WTC11 (cell line): ENCODE measurements around the gene COL5A1. TPM values are rescaled to one million over a fixed set of nuclear protein-coding genes. Genes with fewer than 3 reads are reported as not detected.

Source experiments
- ATAC-seq: fragments of 200-7000 bp; cut with Tn5 transposase; 2 replicates; pipeline ENCODE4 v1.10.0; 2021; ENCODE audit warnings: mild to moderate bottlenecking, moderate library complexity
- CTCF ChIA-PET: fragments of 300-600 bp; sonication (Branson Sonifier 250); formaldehyde crosslinking; loops from one replicate; lab custom pipeline; 2021; ENCODE audit warnings: antibody characterized with exemption; lab: Charles Lee
- POLR2A ChIA-PET: fragments of 350-600 bp; sonication (Branson Sonifier 250); formaldehyde crosslinking; loops from one replicate; lab custom pipeline; 2021; ENCODE audit warnings: antibody characterized with exemption; lab: Charles Lee
- DNase-seq: peaks from one replicate; pipeline ENCODE4 v3.0.0; 2021; ENCODE audit warnings: low spot score
- H3K27ac Mint-ChIP-seq: 2 replicates; pipeline ENCODE4 v1.8.0; 2021; ENCODE audit warnings: mixed read lengths
- H3K27me3 Mint-ChIP-seq: 2 replicates; pipeline ENCODE4 v1.8.0; 2021; ENCODE audit warnings: low read depth, mild to moderate bottlenecking, moderate library complexity, mixed read lengths
- H3K36me3 Mint-ChIP-seq: 2 replicates; pipeline ENCODE4 v1.8.0; 2021; ENCODE audit warnings: mixed read lengths
- H3K4me1 Mint-ChIP-seq: 2 replicates; pipeline ENCODE4 v1.8.0; 2022; ENCODE audit warnings: mixed read lengths
- H3K4me3 Mint-ChIP-seq: 2 replicates; pipeline ENCODE4 v1.8.0; 2021; ENCODE audit warnings: mild to moderate bottlenecking, moderate library complexity, mixed read lengths
- H3K9me3 Mint-ChIP-seq: 2 replicates; pipeline ENCODE4 v1.8.0; 2021; ENCODE audit warnings: mixed read lengths
- CBFB ChIP-seq: sonication (generic); formaldehyde crosslinking; IDR thresholded peaks from 2 replicates; pipeline ENCODE4 v1.8.1; 2022; ENCODE audit warnings: mild to moderate bottlenecking, low read depth, missing genetic modification reagents
- ELF4 ChIP-seq: sonication (generic); formaldehyde crosslinking; IDR thresholded peaks from 2 replicates; pipeline ENCODE4 v1.8.1; 2022; ENCODE audit warnings: low read depth, mild to moderate bottlenecking, moderate library complexity, missing genetic modification reagents
- ESRRA ChIP-seq: sonication (generic); formaldehyde crosslinking; IDR thresholded peaks from 2 replicates; pipeline ENCODE4 v1.8.1; 2022; ENCODE audit warnings: mild to moderate bottlenecking, missing genetic modification reagents, borderline replicate concordance
- ETV6 ChIP-seq: sonication (generic); formaldehyde crosslinking; IDR thresholded peaks from 2 replicates; pipeline ENCODE4 v1.8.1; 2022; ENCODE audit warnings: mild to moderate bottlenecking, missing genetic modification reagents
- IRF2 ChIP-seq: sonication (generic); formaldehyde crosslinking; IDR thresholded peaks from 2 replicates; pipeline ENCODE4 v1.8.0; 2022; ENCODE audit warnings: low read depth, missing genetic modification reagents, borderline replicate concordance
- MYBL2 ChIP-seq: sonication (generic); formaldehyde crosslinking; IDR thresholded peaks from 2 replicates; pipeline ENCODE4 v1.8.1; 2023; ENCODE audit warnings: mild to moderate bottlenecking, moderate library complexity, missing genetic modification reagents
- OVOL2 ChIP-seq: fragments of 250-450 bp; sonication (Bioruptor Pico); IDR thresholded peaks from 2 replicates; pipeline ENCODE4 v1.9.0; 2021; ENCODE audit warnings: mild to moderate bottlenecking, borderline replicate concordance
- PRRX2 ChIP-seq: fragments of 250-450 bp; sonication (Bioruptor Pico); IDR thresholded peaks from 2 replicates; pipeline ENCODE4 v1.8.0; 2021; ENCODE audit warnings: mild to moderate bottlenecking
- SMAD3 ChIP-seq: sonication (generic); formaldehyde crosslinking; IDR thresholded peaks from 2 replicates; pipeline ENCODE4 v1.8.0; 2022; ENCODE audit warnings: missing genetic modification reagents, mild to moderate bottlenecking, borderline replicate concordance
- SP1 ChIP-seq: sonication (generic); formaldehyde crosslinking; conservative IDR thresholded peaks from 2 replicates; pipeline ENCODE4 v1.8.1; 2022; ENCODE audit warnings: missing genetic modification reagents
- STAT6 ChIP-seq: sonication (generic); formaldehyde crosslinking; conservative IDR thresholded peaks from 2 replicates; pipeline ENCODE4 v1.8.1; 2023; ENCODE audit warnings: mild to moderate bottlenecking, low read depth, missing genetic modification reagents, moderate library complexity
- TEAD1 ChIP-seq: sonication (generic); formaldehyde crosslinking; IDR thresholded peaks from 2 replicates; pipeline ENCODE4 v1.8.0; 2022; ENCODE audit warnings: mild to moderate bottlenecking, missing genetic modification reagents
- ZBTB21 ChIP-seq: sonication (generic); formaldehyde crosslinking; IDR thresholded peaks from 2 replicates; pipeline ENCODE4 v1.8.1; 2023; ENCODE audit warnings: mild to moderate bottlenecking, missing genetic modification reagents, borderline replicate concordance
- ZNF219 ChIP-seq: sonication (generic); formaldehyde crosslinking; IDR thresholded peaks from 2 replicates; pipeline ENCODE4 v1.8.0; 2023; ENCODE audit warnings: missing genetic modification reagents, mild to moderate bottlenecking, borderline replicate concordance
- total RNA-seq: library from RNA; stranded (reverse); gene quantifications from 3 replicates; pipeline ENCODE4 v1.2.3, GENCODE V29; 2021
- TF ChIP-seq, protein P1 (sequence below): sonication (generic); formaldehyde crosslinking; IDR thresholded peaks from 2 replicates; pipeline ENCODE4 v1.8.1; 2022; ENCODE audit warnings: mild to moderate bottlenecking, missing genetic modification reagents, moderate library complexity, borderline replicate concordance
- TF ChIP-seq, protein P2 (sequence below): sonication (generic); formaldehyde crosslinking; IDR thresholded peaks from 2 replicates; pipeline ENCODE4 v1.8.1; 2022; ENCODE audit warnings: missing genetic modification reagents, borderline replicate concordance
- TF ChIP-seq, protein P3 (sequence below): sonication (generic); formaldehyde crosslinking; IDR thresholded peaks from 2 replicates; pipeline ENCODE4 v1.8.1; 2023; ENCODE audit warnings: mild to moderate bottlenecking, missing genetic modification reagents, borderline replicate concordance
- TF ChIP-seq, protein P4 (sequence below): sonication (generic); formaldehyde crosslinking; IDR thresholded peaks from 2 replicates; pipeline ENCODE4 v1.8.1; 2023; ENCODE audit warnings: mild to moderate bottlenecking, missing genetic modification reagents
- TF ChIP-seq, protein P5 (sequence below): fragments of 250-450 bp; sonication (Bioruptor Pico); IDR thresholded peaks from 2 replicates; pipeline ENCODE4 v1.8.0; 2021; ENCODE audit warnings: mild to moderate bottlenecking

The COL5A1 gene
- total RNA-seq, 1 experiment from 2014 or later, result 13.5 TPM

GRCh38 chr9:134877541-134877940 lies 235.9 kb downstream of the COL5A1 start (continued):
- TF ChIP-seq, protein P1, sequence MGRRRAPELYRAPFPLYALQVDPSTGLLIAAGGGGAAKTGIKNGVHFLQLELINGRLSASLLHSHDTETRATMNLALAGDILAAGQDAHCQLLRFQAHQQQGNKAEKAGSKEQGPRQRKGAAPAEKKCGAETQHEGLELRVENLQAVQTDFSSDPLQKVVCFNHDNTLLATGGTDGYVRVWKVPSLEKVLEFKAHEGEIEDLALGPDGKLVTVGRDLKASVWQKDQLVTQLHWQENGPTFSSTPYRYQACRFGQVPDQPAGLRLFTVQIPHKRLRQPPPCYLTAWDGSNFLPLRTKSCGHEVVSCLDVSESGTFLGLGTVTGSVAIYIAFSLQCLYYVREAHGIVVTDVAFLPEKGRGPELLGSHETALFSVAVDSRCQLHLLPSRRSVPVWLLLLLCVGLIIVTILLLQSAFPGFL (CRISPR knock-in tag), result no peak
- TF ChIP-seq ETV6 (CRISPR knock-in tag) (no peak), STAT6 (CRISPR knock-in tag) (no peak), ESRRA (CRISPR knock-in tag) (no peak), OVOL2 (CRISPR knock-in tag) (no peak), SP1 (CRISPR knock-in tag) (no peak)

DNA sequence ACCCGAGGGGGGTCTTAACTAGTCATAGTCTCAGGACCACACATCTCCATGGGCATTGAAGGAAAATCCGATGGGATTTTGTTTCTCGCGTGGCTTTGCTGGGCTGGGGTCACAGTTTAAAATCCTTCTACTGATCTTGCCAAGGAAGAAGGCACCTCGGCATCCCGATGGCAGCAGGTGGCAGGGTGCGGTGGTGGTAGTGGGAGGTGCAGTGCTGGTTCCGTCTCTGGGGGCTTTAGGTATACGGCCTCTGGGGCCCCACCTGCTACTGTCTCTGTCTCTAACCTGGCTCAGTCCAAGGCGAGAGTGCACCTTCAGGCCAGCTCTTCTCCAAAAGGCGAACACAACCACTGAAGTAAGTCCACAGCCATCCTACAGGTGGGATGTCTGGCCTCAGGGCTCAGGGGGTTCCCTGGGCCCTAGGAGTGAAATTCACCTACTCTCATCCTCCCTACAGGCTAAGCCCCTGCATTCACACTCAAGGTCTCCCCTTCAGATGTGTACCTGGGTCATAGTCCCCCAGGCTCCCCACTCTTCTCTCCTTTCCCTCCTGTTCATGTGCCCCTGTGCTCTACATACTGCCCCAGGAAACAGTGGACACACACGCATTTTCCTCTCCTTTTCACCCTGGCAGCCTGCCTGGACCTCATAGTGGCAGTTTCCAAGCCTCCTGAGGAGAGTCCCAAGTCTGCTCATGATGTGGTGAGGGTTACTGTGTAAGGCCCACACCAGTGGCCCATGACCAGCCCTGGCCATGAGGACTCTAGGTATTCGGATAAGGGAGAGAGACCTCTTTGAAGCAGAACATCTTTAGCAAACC lies 238.3 kb downstream of the COL5A1 start:
- Mint-ChIP-seq H3K4me1 (no peaks in the 10 kb centered on the region), H3K4me3 (no peak overlapping the region), H3K27ac (no peak overlapping the region), H3K36me3 (no peaks in the 10 kb centered on the region), H3K27me3 (no peaks in the 10 kb centered on the region; the same call in 1 of the 2 replicates), H3K9me3 (no peaks in the 10 kb centered on the region)
- ChIA-PET CTCF (no interaction called here), POLR2A (no interaction called here)
- ATAC-seq (no peak), DNase-seq (no peak)
- TF ChIP-seq, protein P2, sequence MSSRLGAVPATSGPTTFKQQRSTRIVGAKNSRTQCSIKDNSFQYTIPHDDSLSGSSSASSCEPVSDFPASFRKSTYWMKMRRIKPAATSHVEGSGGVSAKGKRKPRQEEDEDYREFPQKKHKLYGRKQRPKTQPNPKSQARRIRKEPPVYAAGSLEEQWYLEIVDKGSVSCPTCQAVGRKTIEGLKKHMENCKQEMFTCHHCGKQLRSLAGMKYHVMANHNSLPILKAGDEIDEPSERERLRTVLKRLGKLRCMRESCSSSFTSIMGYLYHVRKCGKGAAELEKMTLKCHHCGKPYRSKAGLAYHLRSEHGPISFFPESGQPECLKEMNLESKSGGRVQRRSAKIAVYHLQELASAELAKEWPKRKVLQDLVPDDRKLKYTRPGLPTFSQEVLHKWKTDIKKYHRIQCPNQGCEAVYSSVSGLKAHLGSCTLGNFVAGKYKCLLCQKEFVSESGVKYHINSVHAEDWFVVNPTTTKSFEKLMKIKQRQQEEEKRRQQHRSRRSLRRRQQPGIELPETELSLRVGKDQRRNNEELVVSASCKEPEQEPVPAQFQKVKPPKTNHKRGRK, result no peak
- TF ChIP-seq ZNF219 (CRISPR knock-in tag), result no peak
- no peak for TF ChIP-seq ELF4 (CRISPR knock-in tag)
- TF ChIP-seq CBFB (CRISPR knock-in tag), result no peak
- TF ChIP-seq ZBTB21 (CRISPR knock-in tag), result no peak
- TF ChIP-seq SP1 (CRISPR knock-in tag), result no peak
- TF ChIP-seq TEAD1 (CRISPR knock-in tag), result no peak
- no peak for TF ChIP-seq IRF2 (CRISPR knock-in tag)
- TF ChIP-seq SMAD3 (CRISPR knock-in tag), result no peak

GRCh38 chr9:134880484-134881312 lies 239.1 kb downstream of the COL5A1 start, which contains the start of gene FCN2:
Gene FCN2, plus strand, starts transcription at chr9:134880810. Its CDS starts 12 bp downstream, at chr9:134880822.
- DNase-seq, result no peak
- CTCF ChIA-PET, result no interaction called here
- POLR2A ChIA-PET, result no interaction called here
- H3K4me3 Mint-ChIP-seq, result no peak within 1 kb of the TSS
- H3K27me3 Mint-ChIP-seq, result no peaks in the 10 kb centered on the region; the same call in 1 of the 2 replicates
- ATAC-seq, result no peak
- H3K9me3 Mint-ChIP-seq, result no peaks in the 10 kb centered on the region
- H3K4me1 Mint-ChIP-seq, result no peaks in the 10 kb centered on the region
- no peak within 1 kb of the TSS for H3K27ac Mint-ChIP-seq
- TF ChIP-seq, protein P3, sequence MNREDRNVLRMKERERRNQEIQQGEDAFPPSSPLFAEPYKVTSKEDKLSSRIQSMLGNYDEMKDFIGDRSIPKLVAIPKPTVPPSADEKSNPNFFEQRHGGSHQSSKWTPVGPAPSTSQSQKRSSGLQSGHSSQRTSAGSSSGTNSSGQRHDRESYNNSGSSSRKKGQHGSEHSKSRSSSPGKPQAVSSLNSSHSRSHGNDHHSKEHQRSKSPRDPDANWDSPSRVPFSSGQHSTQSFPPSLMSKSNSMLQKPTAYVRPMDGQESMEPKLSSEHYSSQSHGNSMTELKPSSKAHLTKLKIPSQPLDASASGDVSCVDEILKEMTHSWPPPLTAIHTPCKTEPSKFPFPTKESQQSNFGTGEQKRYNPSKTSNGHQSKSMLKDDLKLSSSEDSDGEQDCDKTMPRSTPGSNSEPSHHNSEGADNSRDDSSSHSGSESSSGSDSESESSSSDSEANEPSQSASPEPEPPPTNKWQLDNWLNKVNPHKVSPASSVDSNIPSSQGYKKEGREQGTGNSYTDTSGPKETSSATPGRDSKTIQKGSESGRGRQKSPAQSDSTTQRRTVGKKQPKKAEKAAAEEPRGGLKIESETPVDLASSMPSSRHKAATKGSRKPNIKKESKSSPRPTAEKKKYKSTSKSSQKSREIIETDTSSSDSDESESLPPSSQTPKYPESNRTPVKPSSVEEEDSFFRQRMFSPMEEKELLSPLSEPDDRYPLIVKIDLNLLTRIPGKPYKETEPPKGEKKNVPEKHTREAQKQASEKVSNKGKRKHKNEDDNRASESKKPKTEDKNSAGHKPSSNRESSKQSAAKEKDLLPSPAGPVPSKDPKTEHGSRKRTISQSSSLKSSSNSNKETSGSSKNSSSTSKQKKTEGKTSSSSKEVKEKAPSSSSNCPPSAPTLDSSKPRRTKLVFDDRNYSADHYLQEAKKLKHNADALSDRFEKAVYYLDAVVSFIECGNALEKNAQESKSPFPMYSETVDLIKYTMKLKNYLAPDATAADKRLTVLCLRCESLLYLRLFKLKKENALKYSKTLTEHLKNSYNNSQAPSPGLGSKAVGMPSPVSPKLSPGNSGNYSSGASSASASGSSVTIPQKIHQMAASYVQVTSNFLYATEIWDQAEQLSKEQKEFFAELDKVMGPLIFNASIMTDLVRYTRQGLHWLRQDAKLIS (CRISPR knock-in tag), result no peak
- TF ChIP-seq, protein P4, sequence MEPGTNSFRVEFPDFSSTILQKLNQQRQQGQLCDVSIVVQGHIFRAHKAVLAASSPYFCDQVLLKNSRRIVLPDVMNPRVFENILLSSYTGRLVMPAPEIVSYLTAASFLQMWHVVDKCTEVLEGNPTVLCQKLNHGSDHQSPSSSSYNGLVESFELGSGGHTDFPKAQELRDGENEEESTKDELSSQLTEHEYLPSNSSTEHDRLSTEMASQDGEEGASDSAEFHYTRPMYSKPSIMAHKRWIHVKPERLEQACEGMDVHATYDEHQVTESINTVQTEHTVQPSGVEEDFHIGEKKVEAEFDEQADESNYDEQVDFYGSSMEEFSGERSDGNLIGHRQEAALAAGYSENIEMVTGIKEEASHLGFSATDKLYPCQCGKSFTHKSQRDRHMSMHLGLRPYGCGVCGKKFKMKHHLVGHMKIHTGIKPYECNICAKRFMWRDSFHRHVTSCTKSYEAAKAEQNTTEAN (CRISPR knock-in tag), result no peak
- TF ChIP-seq, protein P5, sequence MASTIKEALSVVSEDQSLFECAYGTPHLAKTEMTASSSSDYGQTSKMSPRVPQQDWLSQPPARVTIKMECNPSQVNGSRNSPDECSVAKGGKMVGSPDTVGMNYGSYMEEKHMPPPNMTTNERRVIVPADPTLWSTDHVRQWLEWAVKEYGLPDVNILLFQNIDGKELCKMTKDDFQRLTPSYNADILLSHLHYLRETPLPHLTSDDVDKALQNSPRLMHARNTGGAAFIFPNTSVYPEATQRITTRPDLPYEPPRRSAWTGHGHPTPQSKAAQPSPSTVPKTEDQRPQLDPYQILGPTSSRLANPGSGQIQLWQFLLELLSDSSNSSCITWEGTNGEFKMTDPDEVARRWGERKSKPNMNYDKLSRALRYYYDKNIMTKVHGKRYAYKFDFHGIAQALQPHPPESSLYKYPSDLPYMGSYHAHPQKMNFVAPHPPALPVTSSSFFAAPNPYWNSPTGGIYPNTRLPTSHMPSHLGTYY (CRISPR knock-in tag), result no peak
- TF ChIP-seq PRRX2 (no peak), MYBL2 (CRISPR knock-in tag) (no peak)
- no peaks in the 10 kb centered on the region for H3K36me3 Mint-ChIP-seq
